Measurements from ENCODE around the gene MGARP. TPM values are rescaled to one million over a fixed set of nuclear protein-coding genes. Genes with fewer than 3 reads are reported as not detected.
"Not testable (repeated sequence)": the region's sequence is repeated elsewhere in the genome, so short reads cannot be mapped to it uniquely, and the experiment has no call there.

The MGARP gene
- under 1 TPM; 0.19 to 0.77 (median 0.38) TPM for polyA plus RNA-seq (ENCODE audit: insufficient read depth in 1 of 5, insufficient read length in 5 of 5, low replicate concordance in 1 of 5)
- long read RNA-seq, donor 1 = 0 reads
- long read RNA-seq, donor 2 = 0 reads
- long read RNA-seq, donor 3 = 0 reads
- long read RNA-seq, donor 4 = 0 reads
- long read RNA-seq, donor 5 = 0 reads
- long read RNA-seq, donor 6 = 0 reads
- long read RNA-seq, donor 7 = 0 reads
- long read RNA-seq, donor 8 = 0 reads

DNA sequence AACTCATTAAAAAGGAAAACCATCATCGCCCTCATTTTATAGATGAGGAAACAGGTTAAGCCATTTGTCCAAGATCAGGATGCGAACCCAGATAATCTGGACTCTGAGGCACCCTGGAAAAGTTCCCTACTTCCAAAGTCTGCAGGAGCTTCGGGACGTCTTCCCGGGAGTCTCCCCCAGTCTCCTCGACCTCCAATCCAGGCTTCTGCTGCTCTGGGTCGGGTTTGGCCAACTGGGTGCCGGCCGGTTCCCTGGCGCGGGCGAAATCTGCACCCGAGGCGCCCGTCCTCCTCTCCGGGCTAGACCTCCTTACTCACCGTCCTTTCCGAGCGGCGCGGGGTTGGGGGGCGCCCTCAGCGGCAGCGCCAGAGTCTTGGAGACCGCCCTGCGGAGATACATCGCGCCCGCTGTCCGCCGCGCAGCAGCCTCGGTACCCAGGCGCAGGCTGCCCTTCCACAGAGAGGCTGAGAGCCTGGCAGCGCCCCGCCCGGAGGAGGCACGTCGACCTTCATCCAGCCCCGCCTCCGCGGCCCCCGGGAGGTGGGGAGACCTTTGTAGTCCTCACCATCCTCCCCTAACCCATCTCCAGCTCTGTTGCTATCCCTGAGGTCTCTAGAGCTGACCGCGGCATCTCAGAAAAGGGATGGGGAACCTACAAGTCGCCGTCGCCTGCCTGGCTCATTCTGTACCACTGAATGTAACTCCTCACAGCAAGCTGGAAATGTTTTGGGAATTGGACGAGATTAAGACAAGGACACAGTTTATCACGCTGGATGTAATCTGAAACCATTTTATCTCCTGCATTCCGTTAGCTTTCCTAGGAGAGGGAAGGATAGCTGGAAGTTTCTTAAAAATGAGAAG lies at the start of gene MGARP:
MGARP (minus strand) TSS at position 466 of the 861 bp plus-strand sequence; CDS start at position 399, 67 bp downstream.
- DNase-seq = peak in 1 of 2 donors; percentile 7

DNA sequence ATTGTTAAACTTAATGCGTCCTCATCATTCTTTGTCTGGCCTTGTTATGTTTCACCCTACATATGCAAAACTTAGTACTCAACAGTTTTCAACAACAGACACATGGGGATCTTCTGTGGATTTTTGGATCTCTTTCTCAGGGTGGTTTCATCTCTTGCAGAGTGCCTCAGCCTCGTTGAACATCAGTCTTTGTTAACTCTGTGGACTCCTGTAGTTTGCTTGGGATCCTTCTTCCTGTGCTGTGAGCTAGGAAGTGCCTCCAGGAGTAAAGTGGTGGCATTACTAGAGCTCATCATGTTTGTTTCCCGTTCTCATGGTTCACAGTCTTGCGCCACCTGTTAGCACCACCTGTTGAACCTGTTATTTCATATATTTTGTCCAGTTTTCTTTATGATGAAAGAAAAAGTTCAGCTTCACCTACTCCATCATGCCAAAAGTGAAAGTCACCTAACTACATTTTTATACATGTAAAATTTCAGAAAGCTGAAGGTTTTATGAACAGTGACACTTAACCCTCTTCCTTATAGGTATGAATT lies 49.7 kb upstream of the MGARP start:
- no peak for DNase-seq

DNA sequence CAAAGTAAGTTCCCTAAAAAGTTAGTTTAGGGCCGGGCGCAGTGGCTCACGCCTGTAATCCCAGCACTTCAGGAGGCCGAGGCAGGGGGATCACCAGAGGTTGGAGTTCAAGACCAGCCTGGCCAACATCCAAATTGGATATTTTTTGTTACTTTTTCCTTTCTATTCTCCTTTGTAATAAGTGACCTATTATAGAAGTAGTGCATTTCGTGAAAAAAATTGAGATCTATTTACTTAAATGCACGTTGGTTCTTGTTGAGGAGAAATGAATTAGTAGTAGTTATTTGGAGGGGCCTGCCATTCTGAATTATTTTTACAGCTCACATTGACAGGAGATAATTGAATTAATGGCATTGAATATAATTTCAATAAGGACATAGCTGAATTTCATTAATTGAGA lies 44.6 kb upstream of the MGARP start:
- no peak for DNase-seq

DNA sequence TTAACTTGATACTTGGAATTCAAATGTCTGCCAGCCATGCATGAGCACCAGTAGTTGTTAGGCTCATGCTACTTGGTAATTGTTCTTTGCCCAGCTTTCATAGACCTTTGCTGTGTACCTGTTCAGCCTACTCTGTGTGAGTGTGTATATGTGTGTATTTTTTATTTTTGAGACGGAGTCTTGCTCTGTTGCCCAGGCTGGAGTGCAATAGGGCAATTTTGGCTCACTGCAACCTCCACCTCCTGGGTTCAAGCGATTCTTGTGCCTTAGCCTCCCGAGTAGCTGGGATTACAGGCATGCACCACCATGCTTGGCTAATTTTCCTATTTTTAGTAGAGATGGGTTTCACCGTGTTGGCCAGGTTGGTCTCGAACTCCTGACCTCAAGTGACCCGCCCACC lies 42.5 kb upstream of the MGARP start:
- not testable (repeated sequence) for DNase-seq

DNA sequence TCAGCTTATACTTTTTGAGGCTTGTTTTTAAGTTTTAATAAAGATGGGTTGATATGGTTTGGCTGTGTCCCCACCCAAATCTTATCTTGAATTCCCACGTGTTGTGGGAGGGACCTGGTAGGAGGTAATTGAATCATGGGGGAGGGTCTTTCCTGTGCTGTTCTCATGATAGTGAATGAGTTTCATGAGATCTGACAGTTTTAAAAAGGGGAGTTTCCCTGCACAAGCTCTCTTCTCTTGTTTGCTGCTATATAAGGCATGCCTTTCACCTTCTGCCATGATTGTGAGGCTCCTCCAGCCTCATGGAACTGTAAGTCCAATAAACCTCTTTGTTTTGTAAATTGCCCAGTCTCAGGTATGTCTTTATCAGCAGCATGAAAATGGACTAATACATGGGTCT lies 42.0 kb upstream of the MGARP start:
- not testable (repeated sequence) for DNase-seq

DNA sequence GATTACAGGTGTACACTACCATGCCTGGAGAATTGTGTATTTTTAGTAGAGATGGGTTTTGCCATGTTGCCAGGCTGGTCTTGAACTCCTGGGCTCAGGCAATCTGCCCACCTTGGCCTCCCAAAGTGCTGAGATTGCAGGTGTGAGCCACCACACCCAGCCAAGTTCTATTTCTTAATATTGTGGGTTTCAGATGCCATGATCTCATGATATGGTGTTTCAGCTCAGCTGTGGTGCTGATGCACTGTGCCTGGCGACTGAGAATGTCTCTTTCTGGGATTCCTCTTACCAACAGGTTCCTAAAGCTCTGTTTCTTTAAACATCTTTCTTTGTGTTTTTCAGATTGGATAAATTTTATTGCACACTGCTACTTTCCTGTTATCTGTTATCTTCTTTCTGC lies 39.5 kb upstream of the MGARP start:
- no peak for DNase-seq

DNA sequence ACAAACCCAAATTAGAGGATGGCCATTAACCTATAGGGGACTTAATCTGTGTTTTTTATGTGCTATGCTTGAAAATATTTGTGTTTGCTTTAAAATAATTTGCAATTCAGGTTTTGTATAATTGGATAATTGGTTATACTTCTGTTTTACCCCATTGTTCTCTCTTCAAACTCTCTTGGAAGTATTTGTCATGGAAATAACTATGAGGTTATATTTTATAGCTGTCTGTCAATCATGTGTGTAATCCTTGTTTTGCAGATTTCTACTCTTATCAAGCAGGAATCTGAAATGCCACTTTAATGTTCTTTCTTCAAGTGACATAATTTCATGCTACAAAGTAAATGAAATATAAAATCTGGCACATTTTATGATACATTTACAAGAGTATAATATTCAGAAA lies 37.6 kb upstream of the MGARP start:
- DNase-seq = no peak

DNA sequence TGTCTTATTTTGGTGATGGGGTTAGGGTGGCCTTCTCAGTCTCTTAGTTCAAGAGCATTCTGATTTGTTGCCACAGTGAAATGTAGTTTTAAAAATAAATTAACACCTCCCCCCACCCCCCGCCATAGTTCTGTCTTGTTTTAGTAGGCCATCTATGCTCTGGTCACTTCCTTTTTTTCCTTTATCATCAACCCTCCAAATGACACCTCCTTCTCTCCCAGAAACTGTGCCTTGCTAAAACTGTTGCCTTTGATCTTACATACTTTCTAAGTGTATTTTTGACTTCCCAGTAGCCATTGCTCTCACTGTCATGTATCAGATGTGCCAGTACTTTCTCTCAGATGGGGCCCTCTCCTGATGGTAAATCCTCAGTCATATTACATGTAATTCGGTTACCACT lies 36.7 kb upstream of the MGARP start:
- DNase-seq = no peak

DNA sequence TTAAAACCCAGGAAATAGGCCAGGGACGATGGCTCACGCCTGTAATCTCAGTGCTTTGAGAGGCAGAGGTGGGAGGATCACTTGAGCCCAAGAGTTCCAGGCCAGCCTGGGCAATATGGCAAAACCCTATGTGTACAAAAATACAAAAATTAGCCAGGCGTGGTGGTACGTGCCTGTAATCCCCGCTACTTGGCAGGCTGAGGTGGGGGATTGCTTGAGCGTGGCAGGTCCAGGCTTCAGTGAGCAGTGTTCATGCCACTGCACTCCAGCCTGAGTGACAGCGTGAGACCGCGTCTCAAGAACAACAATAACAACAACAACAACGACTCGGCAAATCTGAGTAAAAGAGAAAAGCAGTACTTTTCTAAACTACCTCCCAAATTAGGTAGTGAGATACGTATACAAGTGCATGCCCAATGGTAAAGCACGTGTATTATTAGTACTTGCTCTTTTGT lies 35.2 kb upstream of the MGARP start:
- DNase-seq = no peak

DNA sequence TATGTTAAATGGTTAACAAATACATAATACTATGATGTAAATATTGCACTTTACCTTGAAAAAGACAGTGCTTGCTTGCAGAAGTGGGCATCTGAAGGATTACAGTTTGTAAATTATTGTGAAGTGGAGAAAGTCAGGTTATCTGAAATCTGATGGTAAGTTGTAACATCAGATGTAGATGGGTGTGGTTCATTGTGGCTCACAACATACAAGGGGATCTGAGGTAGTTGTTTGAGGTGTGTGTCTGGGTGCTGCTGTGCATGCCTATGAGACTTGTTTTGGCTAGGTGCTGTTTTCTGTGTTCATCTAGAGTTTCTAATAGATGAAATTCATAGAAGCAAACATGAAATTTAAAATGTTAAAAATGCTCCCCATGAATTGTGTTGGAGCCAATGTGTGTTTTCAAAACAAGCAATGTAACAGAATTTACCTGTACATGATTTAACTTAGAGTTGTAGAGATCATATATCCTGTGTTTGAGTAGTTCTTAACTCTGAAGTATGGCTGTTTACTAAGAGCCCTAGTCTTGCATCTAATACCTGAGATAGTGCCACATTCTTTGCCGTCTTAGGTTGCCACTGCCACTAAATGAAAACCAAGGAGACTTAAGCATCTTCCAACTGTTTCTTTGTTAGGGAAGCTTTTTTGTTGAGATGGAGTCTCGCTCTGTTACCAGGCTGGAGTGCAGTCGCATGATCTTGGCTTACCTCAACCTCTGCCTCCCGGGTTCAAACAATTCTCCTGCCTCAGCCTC lies 34.2 kb upstream of the MGARP start:
- DNase-seq = no peak

DNA sequence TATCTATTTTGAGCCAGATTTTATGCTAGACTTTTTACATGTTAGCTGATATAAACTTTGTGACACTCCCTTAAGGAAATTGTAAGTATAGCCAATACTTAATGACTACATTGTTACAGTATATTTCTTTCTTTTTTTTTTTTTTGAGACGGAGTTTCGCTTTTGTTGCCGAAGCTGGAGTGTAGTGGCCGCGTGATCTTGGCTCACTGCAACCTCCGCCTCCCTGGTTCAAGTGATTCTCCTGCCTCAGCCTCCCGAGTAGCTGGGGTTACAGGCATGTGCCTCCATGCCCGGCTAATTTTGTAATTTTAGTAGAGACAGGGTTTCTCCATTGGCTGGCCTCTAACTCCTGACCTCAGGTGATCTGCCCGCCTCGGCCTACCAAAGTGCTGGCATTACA lies 33.4 kb upstream of the MGARP start:
- DNase-seq = not testable (repeated sequence)

DNA sequence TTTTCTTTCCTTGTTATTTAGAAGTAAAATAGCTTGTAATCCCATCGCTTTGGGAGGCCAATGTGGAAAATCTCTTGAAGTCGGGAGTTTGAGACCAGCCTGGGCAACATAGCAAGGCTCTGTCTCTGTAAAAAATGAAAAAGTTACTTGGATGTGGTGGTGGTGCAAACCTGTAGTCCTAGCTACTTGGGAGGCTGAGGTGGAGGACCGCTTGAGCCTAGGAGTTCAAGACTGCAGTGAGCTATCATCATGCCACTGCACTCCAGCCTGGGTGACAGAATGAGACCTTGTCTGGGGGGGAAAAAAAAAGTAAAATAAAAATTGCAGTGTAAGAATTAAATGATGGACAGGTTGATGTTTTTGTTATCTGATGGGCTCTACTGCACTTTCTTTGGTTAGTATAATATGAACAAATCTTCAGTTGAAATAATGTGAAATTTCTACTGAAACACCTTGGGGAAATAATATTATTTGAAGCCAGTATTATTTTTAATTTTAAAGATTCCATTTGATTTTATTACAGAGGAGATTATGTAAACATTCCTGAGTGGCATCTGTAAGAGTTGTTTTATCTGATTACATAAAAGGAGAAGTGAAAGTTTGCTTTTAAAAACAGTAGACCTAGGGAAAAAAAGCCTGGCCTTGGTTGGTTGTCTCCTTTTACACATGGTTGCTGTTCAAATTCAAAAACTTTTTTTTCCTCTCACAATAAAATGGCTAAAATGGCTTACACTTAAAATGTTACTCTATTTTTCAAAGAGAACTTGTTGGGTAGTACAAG lies 32.7 kb upstream of the MGARP start:
- DNase-seq = no peak

DNA sequence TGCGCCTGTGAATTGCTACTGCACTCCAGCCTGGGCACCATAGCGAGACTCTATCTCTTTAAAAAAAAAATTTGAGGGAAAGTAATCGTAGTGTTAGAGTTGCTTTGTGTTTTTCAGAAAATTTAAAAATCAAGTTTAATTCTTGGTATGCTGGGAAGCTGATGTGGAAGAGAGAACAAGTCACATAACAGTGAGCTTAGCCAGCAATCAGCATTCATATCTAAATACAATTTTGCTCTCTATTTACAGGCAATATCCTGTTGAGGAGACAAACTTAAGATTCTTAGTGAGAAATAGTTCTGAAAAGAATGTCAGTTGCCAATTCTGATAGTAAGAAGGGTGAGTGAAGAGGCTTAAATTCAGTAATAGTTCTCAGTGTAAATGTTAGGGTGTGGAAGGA lies 31.9 kb upstream of the MGARP start:
- no peak for DNase-seq

DNA sequence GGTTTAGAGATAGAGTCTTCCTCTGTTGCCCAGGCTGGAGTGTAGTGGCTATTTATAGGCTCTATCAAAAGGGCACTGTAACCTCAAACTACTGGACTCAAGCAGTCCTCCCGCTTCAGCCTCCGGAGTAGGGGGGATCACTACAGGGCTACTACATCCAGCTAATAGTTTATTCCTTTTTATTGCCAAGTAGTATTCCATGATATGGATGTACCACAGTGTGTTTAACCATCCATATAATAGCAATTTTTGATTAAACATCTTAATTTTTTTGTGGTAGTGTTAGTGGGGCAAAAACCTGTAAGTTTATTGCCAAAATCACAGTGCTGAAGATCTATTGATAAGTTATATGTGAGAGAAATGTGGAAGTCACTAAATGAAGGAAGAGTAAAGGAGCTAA lies 24.9 kb upstream of the MGARP start:
- DNase-seq = no peak

DNA sequence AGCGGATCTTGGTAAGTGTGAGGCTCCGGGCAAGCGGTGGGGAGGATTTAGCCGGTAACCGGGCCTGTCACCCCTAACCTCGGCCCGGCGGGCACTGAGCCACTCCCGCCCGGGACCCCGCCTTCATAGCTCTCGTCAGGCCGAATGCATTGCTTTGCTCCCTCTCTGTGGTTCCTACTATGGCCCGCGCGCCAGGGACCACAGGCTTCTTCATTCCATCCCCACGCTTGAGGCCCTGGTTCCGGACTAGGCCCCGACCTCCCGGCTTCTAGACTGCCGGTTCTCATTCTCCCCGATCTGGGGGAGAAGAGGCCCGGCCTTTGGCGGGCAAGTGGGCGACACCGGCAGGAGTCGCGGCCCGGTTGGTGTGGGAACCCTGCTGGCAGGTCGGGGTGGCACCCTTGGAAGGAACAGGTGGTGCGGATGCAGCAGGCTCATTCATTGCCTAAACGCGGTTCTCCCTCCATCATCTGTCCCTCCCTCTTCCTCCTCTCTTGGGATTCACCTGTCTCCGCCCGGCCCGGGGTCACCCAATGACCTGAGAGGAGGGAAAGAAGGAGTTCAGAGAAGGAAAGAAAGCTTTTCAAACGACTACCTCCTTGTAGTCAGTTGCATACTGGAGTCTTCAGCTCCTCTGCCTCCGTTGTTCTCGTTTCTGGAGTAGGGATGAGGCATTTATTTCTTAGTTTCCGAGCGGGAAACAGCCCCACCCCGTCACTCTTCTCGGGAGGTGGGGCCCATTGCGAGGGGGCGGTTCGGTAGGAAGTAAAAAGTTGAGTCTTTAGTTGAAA lies 22.0 kb upstream of the MGARP start, which contains the start of gene NDUFC1:
NDUFC1 (minus strand) TSS at position 657 of the 791 bp plus-strand sequence. CDS start 6,679 bp downstream, outside the sequence.
- DNase-seq = peak in 1 of 2 donors; percentile 40

DNA sequence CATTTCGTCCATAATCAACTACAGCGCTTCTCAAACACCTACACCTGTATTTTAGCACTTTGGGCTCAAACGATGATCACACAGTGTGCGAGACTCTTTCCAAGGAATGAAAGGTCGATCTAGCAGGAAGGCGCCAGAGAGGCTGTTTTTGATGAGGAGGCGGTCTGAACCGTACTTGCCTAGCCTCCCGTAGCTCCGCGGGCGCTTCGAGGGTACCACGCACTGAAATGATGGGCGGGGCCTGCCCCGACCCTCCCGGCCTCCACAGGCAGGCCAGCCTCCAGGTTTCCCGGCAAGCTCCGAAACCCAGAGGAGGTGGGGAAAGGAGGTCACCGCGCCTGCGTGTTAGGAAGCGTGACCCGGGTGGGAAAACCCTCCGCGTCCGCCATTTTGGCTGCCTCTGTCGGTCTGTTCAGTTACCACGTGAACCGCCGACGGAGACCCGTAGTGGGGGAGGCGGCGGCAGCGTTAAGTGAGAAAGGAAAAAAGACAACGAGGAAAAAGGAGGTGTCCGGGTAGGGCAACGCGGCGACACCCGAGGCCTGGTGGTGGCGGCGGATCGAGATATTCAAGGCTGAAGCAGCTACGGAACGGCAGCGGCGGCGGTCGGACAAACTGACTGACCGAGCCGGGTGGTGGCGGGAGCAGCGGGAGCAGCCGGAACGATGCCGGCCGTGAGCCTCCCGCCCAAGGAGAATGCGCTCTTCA lies 21.2 kb upstream of the MGARP start, which contains the start of gene NAA15:
NAA15 (plus strand) TSS at position 393 of the 708 bp plus-strand sequence; CDS start at position 666, 273 bp downstream.
- peak; percentile 96 to 97 for DNase-seq

DNA sequence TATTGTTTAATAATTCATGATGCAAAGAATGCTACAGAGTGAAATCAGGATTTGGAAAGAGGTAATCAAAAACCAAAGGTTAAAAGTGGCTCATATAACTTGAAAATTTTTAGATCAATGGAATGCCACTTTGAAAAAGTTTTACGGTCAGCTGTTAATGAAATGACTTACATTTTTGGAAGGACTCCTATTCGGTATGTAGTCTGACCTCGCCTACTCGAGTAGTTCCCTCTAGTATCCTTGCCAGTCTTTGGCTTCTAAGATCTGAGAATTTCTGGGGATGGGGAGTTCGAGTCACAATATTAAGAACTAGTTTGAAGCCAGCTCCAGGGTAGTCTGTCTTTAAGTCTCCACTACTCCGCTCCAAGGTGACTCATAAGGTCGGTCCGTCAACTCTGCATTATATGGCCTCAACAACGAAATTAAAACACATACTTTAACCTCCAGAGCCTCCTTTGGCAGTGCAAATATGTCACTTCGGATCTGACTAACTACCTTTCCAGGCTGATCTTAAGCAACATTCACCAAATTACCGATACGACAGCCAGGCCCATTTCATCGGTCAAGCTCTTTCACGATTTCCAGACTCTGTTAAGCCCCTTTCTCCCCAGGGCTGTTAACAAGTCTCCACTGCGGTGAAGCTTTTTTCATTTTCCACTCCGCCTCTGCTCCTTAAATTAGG lies 20.5 kb upstream of the MGARP start:
- DNase-seq = no peak

DNA sequence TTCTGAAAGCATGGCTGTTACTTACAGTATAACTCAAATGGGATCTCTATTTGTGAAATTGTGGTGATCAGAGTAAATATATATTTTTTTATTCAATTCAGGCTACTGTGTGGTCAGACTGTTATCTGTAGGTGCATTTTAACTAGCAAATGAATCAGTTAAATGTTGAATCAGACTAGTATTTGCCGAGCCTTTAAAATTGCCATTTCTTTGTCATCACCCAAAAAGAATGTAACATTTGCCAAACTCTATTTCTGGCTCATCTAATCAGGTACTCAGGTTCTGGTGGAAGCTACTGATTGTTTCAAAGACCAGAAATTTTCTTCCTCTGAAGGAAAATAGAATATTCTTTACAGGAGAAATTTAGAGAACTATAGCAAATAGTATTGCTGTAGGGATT lies 19.5 kb upstream of the MGARP start:
- no peak for DNase-seq

DNA sequence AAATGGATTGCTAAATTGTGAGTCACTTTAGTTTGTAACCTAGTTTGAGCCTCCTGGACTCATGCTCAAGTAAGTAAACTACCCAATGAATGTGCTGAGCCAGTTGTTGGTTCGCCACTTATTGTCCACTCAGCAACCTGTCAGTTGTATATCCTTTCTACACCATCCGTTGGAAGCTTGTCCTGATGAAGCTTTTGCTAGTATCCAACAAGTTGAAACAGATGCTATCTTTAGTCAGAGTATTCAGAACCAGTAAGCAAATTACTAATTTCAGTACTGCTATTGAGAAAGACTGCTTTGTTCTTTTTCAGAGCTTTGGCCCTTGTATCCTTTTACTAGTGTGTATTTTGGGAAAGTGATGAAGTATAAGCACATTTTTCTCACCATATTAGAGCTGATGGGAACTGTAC lies 17.0 kb upstream of the MGARP start:
- DNase-seq = no peak

Data from right lung (tissue), 10 donors.